Stimulated activated CD4-positive, alpha-beta T cell treated with anti-CD3 and anti-CD28 coated beads, Interleukin-2, amount 100 ng/mL, for 24 hours (primary cell): ENCODE measurements around the gene FBXO8.
"Not testable (repeated sequence)": the region's sequence is repeated elsewhere in the genome, so short reads cannot be mapped to it uniquely, and the experiment has no call there.

Experiments
- DNase-seq, 2 donors: peaks; one replicate each; pipeline ENCODE4 v3.0.0-alpha.2; 2020

Gene FBXO8, protein sequence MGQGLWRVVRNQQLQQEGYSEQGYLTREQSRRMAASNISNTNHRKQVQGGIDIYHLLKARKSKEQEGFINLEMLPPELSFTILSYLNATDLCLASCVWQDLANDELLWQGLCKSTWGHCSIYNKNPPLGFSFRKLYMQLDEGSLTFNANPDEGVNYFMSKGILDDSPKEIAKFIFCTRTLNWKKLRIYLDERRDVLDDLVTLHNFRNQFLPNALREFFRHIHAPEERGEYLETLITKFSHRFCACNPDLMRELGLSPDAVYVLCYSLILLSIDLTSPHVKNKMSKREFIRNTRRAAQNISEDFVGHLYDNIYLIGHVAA

DNA sequence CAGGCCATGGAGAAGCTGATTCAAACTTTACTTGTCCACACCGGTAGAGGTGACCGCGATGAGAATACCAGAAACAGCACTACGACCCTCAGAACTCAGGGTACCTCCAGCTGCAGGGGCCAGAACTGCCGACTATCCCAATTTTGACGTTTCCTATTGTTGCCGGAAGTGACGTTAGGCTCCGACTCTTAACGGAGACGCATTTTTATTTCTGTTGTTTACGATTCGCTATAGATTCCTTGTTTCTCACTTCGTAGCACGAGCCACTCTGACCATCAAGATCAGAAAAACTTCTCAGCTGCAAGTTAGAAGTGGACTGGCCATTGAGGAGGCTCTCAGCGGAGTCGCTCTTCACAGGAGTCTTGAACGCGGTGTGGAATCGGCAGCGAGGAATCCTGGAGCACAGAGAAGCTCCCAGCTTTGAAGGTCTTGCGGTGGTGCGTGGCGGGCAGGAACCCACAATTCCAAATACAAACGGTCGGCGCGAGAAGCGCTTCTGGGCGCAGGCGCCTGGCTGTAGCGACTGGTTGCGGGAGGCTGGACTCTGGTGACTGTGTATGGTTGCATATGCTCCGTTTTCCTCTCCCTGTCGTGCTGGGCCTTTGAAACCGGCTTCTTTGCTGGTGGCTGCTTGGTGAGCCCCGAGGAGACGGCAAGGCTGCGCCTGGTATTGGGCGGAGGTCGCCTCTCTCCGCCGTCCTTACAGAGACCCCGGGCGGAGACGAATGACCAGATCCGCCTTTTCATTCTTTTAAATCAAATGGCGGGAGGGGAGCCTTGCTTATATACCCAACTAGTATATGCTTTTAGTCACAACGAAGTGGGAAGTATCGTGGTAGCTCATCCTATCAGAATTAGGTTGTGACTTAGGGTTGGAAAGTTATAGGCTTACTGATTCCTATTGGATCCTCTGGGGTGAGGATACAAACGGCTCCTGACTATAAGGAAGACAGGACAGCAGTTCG is at the start of gene FBXO8, which contains the start of gene CEP44:
TSS of gene FBXO8 (minus strand) at position 161 of the 965 bp plus-strand sequence. CDS start 20,575 bp downstream, outside the sequence.
TSS of gene CEP44 (plus strand) at position 405 of the 965 bp plus-strand sequence. CDS start 15,211 bp downstream, outside the sequence.
- peak; percentile 64 to 69 for DNase-seq

DNA sequence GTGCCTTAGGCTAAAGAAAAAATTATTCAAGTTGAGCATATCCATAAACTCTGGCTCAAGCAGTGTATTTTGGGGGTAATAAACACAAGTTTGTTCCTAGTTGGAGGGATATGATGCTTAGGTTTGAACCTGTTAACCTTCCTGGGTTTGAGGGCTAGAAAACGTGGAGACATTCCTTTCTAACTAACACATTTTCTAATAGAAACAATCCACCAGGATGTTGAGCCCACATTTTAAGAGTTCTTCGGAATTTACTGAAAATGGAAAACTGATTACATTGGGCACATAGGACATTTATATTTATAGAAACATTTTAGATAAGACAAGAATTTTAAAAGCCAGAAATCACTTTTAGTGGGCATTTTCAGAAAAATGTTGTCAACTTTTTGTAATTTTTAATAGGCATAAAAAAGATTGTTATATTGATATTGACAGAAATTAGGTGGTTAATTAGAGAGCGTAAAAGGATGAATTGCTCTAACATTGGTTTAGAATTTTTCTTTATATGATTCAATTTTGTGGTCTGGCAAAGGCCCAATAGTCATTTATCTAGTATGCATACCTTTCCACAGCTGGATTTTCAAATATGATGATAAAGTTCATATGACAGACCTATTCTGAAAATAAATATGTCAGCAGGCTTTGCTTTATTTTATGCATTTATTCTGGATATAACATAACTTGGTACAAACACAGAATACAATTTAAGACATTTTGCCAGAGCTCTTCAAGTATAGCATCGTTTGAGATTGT is 49.5 kb upstream of the FBXO8 start:
- DNase-seq = no peak

DNA sequence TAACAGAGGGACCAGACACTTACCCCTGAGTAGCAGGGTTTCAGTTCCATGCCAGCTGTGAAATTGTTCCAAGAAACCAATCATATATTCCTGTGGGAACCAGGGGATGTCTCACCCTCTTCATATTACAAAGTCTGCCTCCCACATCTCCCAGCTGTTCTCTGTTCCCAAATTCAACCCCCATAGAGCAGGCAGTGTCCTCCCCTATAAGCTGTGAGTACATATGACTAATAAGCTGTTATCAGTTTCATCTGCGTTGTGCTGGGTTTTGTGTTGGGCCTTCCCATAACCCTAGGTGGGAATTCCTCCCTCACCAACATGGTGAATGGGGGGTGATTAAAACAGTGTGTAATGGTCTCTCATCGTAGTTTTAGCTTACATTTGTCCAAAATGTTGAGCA is 41.3 kb upstream of the FBXO8 start:
- no peak for DNase-seq

DNA sequence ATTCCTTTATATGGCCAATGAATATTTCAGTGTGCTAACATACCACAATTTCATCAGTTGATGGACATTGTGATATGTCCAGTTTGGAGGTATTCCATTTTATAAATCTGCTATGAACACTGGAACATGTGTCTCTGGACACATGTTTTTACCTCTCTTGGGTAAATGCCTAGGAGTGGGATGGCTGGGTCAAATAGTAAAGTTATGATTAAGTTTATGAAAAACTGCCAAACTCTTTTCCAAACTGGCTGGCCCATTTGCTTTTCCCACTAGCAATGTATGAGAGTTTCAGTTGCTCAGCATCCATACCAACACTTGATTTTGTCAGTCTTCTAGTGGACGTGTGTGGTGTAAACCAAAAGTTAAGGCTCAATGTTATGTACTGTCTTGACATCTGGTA is 40.8 kb upstream of the FBXO8 start:
- DNase-seq = no peak

DNA sequence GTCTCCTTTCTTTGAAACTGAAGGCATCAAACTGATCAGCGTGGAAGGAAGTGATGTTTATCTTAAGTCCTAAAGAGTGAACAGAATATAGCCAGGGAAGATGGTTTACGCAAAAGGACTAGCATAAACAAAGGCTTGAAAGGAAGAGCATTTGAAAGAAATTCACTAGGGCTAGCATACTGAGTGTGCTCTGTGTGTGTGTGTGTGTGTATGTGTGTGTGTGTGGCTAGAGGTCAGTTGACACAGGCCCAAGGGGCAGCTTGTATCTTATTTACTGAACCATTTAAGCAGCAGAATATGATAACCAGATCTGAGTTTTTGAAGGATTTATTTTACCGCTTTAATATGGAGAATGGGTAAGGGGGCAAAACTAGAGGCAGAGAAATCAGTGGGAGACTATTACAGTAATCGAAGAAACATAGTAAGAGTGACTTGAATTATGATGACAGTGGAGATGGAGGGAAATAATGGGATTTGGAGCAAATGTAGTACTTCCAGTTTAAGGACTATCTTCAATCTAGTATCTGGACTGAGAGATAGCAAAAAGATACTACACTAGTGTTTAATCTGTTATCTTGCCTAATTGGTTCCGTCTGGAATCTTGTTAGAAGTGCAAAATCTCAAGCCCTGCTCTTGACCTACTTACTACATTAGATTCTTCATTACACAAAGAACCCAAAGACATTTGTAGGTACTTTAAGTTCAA is 37.2 kb upstream of the FBXO8 start:
- no peak for DNase-seq

DNA sequence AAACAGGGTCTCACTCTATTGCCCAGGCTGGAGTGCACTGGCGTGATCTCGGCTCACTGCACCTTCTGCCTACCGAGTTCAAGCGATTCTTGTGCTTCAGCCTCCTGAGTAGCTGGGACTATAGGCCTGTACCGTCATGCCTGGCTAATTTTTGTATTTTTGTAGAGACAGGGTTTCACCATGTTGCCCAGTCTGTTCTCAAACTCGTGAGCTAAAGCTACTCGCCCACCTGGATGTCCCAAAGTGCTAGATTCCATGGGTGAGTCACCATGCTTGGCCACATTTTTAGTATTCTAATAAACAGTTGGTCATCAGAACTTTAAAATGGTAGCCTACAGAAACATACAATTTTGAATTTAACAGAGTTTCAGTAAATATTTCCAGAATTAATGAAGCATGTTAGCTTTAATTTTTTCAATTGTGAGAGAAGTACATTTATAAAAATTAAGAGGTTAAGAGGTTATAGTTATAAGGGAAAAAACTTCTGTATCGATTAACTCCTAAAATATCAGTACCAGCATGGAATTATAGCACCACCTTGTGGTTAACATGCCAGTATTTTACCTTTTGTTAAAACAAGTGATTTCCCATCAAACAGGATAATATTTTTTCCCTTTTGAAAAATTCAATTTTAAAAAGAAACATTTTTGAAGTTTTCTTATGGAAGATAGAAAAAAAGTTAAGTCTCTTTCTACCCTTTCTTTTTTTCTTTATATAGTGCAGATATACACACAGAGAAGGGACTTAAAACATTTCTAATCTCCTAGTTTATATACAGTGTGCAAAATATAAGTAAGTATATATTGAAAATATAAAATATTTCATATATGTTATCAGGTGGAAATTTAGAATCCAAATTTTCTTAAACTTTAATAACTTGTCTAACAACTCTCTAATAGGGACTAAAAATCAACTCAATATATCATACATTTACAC is 35.6 kb upstream of the FBXO8 start:
- DNase-seq = no peak

DNA sequence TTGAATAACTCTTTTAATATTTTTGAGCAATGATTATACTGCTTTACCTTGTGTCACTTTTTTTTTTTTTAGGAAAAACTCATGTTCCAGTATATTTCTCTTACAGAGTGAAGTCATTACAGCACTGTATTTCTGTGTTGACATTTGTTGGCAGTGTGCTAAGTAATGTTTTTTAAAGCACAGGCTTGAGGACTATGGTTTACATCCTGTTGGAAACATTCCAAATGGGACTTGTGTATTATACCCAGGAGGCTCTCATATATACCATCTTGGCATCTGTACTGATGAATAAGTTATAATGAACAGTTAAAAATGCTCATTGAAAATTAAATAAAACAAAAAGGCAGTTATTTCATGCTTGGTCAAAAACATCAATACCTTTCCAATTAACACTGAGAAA is 34.1 kb upstream of the FBXO8 start:
- DNase-seq = no peak

DNA sequence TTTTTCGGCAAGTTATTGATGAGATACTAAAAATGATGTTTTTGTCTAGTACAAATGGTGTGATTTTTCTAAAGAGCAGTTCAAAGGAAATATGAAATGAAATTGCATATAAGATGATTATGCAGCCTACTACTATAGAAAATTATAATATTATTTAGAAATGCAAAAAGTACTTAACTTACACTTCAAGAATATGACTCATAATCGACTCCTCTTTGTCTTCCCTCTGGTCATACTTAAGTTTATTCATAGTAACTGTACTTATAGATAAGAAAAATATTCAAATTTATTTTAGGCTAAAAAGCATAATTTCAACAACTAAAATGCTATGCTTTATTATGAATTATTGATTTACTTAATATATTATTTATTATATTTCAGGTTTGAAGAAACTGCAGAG is 33.5 kb upstream of the FBXO8 start:
- DNase-seq = no peak

DNA sequence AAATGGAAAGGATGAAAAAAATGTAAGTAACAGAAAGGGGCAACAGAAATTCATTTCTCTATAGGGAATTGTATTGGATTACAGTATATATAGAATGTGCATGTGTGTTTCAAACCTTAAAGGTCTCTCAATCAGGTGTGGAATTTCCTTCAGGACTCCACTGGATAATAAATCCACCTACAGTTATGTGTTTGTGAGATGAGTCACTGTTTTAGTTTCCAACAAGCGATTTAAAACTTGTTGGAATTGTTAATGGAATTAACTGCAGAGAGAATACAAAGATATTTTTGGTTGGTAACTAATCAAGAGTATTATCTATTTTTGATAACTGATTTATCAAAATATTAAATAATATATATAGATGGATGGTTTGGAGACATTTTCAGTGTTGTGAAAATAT is 33.1 kb upstream of the FBXO8 start:
- DNase-seq = no peak

DNA sequence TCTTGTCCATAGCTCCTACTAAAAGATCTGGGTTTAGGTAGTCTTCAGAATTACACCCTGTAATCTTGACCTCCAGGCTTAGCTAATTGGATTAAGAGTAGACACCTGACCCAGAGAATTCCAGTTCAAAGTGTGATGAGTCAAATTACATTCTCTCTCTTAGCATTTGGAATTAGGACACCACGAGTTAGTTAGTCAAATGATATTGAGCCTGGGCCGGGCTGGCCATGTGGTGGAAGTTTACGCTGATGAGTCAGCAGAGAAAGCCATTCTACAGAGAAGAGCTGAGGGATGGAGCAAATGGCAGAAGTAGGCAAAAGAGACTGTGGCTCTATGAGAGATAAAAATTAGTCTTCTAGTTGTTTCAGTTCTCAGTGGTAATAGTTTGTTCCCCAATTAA is 31.3 kb upstream of the FBXO8 start:
- DNase-seq = no peak

DNA sequence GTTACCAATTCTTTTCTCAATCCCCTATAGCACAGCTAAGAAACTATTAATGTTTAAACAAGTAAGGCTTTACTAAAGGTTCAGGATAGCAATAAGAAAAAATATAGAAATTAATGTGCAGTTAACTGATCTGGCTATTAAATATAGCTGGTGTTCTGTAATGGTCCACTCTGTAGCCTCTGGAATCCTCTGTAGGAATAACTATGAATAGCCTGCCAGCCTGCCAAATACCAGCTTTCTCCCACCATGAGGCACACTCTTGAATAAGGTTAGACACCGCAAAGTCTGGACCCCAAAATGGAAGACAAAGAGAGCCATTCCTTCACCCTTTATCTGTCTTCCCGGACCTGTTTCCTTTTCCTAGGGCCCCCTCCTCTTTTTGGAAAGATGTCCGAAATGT is 30.8 kb upstream of the FBXO8 start:
- DNase-seq = no peak

DNA sequence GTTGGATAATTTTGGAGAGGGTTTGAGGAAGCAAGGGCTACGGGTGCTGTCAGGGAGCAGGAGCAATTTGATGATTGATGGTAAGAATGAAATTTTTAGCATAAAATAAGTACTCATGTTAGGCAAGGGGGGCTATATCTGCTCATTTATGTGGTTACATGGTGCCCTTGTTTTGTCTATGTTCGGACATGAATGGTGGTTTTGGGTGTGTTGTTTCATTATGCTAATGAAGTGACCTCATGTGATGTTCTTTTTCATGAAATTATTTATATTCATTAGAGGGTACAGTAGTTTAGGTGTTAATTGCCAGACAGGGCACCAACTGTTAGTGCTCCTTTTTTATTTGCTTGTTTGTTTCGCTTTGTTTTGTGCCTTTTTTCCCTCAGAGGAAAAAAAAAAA is 29.5 kb upstream of the FBXO8 start:
- DNase-seq = no peak

DNA sequence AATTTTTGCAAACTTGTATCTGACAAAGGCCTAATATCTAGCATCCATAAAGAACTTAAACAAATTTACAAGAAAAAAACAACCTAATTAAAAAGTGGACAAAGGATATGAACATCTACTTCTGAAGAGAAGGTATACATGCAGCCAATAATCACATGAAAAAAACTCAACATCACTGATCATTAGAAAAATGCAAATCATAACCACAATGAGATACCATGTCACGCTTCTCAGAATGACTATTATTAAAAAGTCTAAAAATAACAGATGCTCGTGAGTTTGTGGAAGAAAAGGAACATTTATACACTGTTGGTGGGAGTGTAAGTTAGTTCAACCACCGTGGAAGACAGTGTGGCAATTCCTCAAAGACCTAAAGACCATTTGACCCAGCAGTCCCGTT is 24.2 kb upstream of the FBXO8 start:
- DNase-seq = no peak

DNA sequence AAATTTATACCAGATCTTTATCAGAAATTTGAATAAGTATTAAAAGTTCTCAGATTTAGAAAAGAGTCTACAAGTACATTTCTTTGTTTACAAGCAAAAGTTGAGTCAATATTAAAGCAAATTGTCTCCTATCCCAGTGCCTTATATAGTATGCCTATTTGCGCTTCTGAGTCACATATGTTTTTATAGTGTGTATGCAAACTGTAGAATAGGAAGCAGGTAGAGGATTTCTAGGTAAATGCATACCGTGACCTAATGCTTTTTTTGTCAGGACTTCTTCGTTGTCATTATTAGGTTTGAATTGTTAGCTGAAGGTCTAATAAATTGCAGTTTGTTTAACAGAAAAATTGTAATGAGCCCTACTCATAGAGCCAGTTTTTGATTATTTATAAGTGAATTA is 22.5 kb upstream of the FBXO8 start:
- DNase-seq = no peak

DNA sequence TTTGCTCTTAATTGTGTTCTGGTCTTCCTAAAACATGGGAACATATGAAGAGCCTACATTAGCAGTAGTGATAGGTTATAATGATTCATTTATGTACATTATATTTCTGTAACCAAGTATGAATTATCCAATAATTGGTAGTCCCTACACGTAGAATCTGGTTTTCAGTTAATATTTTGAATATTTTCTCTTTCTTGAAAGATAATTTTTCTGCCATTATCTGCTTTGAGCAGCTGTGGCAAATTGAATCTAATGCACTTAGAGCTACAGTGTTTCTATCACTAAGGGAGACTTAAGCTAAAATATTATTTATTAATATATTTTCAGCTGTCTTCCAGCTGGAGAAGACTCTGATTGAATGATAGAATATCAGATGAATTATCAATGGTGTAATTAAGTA is 21.2 kb upstream of the FBXO8 start:
- DNase-seq = no peak

DNA sequence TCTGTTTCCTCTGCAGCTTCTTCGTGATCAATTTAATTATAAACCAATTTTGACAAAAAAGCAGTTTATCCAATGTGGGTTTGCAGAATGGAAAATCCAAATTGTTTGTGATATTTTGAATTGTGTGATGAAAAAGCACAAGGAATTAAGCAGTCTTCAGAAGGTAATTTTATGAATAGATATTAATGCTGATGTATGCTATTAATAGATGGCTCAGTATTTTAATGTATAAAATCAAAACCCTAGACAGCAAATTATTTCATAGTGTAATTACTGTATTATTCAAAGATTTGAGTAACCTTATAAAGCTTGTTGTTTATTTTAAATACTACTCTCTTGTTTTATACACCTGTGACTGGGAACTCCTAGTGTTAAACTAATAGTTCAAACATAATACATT is 20.2 kb upstream of the FBXO8 start:
- no peak for DNase-seq

DNA sequence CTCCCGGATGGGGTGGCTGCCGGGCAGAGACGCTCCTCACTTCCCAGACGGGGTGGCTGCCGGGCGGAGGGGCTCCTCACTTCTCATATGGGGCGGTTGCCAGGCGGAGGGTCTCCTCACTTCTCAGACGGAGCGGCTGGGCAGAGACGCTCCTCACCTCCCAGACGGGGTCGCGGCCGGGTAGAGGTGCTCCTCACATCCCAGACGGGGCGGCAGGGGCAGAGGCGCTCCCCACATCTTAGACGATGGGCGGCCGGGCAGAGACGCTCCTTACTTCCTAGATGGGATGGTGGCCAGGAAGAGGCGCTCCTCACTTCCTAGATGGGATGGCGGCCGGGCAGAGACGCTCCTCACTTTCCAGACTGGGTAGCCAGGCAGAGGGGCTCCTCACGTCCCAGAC is 11.7 kb upstream of the FBXO8 start:
- not testable (repeated sequence) for DNase-seq

DNA sequence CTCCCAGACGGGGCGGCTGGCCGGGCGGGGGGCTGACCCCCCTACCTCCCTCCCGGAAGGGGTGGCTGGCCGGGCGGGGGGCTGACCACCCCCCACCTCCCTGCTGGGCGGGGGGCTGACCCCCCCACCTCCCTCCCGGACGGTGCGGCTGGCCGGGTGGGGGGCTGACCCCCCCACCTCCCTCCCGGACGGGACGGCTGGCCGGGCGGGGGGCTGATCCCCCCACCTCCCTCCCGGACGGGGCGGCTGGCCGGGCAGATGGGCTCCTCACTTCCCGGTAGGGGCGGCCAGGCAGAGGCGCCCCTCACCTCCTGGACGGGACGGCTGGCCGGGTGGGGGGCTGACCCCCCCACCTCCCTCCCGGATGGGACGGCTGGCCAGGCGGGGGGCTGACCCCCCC is 11.2 kb upstream of the FBXO8 start:
- not testable (repeated sequence) for DNase-seq

DNA sequence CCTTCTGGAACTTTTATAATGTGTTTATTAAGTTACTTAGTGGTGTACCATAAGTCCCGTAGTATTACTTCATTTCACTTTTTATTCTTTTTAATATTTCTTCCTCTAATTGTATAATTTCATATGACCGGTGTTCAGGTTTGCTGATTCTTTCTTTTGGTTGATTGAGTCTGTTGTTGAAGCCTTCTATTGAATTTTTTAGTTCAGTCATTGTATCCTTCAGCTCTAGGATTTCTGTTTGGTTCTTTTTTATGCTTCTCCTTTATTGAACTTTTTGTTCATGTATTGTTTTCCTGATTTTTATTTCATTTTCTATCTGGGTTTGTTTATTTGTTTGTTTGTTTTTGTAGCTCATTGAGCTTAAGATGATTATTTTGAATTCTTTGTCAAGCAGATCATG is 9.0 kb upstream of the FBXO8 start:
- no peak for DNase-seq

DNA sequence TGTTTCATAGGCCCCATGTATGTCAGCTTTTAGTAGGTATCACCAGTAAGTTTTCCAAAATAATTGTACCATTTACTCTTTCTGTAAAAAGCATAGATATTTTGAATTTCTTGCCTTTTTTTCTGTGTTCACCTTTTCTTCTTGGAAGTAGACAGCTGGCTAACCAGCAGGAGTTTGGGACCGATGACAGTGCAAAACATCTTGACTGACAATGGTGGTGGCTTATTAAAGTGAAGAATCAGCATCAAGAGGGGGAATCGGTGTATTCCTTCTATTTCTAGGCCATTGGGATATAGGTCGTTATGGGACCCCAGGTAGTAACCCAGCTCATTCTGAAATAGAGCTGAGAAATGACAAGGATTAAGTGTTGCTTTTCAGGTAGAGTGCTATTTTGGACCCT is 3.4 kb upstream of the FBXO8 start:
- DNase-seq = no peak

DNA sequence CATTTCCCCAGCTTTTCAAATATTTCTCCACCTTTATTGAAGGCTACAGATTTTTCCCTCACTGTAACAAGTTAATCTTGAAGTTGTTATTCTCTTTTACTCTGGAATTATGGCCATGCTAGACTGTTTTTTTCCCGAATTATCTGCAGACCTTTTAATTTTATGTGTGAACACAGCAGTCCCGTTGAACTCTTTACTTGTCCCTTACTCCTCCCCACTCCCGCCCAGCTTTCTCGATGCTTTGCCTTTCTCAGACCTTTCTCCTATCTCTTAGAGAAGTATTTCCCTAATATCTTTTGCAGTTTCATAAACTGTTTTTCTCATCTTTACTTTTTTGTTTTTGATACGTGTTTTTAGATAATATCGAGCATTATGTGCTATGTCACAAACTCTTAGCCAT is 1.0 kb upstream of the FBXO8 start:
- no peak for DNase-seq
